GM19397 (cell line): Measurements from ENCODE around the gene IGFLR1.

Experiments used
- ATAC-seq: cut with Tn5 transposase; IDR thresholded peaks from one replicate; pipeline ENCODE4 v1.9.1; 2021; ENCODE audit warnings: mild to moderate bottlenecking, moderate library complexity; ENCODE audit not compliant: unreplicated experiment

Gene IGFLR1, protein sequence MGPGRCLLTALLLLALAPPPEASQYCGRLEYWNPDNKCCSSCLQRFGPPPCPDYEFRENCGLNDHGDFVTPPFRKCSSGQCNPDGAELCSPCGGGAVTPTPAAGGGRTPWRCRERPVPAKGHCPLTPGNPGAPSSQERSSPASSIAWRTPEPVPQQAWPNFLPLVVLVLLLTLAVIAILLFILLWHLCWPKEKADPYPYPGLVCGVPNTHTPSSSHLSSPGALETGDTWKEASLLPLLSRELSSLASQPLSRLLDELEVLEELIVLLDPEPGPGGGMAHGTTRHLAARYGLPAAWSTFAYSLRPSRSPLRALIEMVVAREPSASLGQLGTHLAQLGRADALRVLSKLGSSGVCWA

DNA sequence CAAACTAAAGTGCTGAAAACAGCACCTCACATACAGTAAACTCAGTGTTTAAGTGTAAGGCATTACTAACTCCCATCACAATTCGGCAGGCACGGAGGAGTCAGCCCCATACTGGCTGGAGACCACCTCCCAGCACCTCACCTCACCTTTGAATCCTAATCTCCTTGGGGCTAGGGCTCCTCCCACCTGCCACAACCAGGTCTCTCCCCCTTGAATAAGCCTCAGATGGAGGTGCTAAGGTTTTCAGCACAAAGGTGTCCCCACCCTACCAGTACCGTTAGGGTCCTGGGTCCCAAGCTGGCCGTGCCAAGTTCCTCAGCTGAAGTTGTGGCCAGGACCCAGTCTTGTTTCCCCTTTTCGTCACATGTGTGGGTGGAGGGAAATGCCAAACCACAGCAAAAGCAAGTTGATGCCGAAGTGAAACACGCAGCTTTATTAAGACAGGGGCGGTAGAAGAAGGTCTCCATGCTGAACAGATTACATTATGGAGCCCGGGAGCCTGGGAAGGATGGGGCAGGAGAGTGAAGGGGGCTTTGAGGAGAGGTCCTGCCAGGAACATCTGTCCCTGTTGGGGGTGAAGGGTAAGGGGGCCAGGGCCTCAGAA lies at the start of gene IGFLR1:
IGFLR1 (minus strand) TSS at position 332 of the 604 bp plus-strand sequence. CDS start 1,272 bp downstream, outside the sequence.
- ATAC-seq, result no peak

DNA sequence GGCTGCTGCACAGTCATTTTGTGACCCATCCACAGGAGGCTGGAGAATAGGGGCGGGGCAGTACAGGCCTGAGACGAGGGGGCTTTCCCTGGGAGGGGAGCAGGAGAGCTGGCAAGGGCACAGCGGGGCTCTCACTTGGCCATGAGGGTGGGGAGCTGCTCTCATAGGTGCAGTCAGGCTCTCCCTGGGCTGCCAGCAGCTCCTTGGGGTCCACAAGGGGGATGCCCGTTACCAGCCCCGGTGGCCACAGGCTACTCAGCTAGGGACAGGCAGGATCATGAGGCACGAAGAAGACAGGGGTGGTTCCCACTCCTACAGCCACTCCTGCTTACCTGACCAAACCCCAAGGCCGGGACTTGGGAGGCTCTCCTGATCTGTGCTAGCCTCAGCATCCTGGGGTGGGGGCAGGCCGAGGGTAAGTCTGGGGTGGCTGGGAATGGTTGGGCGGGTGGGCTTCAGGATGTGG lies 49.6 kb upstream of the IGFLR1 start:
- no peak for ATAC-seq

DNA sequence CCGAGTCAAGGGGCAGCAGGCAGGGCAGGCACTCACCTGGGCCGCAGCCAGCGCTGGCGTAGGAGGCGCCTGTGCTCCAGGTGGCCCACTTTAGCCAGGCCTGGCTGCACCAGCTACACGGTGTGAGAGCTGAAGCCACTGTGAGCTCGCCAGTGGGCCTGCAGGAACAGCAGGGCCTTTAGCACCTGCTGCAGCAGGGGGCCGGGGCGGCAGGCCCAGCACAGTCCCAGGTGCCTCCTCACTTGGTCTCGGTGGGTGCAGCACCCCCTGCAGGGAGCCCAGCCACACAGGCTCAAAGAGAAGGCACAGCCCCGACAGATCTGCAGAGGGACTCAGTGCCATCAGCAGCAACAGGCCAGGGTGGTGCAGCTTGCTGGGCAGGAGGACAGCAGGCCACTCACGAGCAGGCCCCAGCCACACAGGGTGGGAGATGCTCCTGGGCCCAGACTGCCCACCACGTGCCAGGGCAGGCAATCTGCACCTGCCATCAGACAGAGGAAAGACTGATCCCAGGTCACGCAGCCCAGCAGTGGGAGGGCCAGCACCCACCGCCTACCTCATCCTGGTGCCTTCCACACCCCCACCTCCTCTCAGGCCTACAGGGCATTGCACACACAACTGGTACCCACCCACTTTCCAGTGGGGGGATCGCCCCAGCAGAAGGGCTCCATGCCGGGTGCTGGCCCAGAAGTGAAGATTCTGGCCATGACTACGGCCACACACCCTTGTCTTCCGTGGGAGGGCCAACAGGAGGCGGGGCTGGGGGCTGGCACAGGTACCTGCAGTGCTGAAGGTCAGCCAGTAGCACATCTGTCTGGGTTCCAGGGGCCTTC lies 48.9 kb upstream of the IGFLR1 start:
- no peak for ATAC-seq

DNA sequence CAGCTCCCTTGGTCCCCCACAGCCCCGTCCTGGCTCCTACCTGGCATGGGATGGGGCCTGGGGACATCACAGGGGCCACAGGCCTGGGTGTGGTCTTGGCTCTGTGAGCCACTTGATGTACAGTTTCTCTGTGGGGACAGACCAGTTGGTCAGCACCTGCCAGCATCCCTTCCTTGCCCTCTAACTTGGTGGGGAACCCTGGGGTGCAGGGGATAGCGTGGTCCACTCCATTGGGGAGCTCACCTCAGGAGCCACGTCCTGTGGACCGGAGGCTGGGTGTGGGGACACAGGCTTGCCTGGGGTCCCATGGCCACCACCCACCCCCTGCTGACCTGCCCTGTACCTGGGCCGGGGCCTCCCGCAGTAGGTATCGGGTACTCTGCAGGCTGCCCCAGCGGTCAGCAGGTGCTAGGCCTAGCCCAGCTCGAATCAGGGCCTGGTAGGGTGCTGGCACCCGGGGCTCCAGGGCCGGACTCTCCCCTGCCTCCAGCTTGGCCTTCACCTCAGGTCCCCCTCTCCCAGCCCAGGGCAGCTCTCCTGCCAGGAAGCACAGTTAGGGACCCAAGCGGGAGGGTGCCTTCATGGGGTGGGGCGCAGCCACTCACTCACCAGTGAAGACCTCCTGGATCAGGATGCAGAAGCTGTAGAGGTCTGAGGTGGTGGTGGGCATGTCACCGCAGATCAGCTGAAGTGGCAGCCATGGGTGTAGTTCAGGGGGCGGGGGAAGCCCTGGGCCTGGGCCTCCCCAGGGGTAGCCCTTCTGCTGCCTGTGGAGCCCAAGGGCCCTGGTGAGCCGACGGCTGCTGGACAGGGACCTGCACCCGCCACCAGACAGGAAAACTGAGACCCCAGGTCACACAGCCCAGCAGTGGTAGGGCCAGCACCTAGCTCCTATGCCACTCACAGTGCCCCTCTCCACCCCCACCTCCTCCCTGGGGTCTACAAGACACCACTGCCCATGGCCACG lies 48.0 kb upstream of the IGFLR1 start:
- no peak for ATAC-seq

DNA sequence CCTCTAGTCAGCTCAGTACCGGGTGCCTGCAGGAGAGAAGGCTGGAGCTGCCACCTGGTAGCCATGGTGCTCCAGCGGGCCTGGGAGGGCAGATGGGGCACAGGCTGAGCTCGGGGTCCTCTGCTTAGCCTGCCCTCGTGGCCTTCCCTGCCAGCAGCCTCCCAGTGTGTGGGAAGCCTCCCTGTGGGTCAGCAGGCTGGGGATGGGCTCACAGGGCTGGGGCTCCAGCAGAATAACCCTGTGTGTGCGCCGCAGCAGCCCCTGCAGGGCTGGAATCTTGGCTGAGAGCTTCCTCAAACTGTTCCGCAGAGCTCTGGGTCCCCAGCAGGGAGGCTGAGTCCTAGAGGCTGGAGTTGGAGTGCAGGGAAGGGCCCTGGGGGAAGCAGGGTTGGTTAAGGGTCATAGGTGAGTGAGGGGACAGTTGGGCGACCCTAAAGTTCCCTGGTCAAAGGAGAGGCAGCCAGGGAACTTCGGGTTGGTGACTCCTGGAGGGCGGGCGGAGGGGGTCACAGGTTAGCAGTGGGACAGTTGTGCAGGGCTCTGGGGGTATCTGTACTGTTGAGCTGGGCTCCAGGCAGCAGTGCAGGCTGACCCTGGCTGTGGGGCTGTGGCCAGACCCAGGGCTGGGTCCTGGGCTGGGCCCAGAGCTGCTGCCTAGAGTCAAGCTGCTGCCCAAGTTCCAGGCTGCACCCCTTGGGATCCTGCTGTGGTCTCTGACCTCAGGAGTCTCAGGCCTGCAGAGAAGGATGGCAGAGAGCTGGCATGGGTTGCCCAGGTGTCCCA lies 47.1 kb upstream of the IGFLR1 start:
- ATAC-seq, result no peak

DNA sequence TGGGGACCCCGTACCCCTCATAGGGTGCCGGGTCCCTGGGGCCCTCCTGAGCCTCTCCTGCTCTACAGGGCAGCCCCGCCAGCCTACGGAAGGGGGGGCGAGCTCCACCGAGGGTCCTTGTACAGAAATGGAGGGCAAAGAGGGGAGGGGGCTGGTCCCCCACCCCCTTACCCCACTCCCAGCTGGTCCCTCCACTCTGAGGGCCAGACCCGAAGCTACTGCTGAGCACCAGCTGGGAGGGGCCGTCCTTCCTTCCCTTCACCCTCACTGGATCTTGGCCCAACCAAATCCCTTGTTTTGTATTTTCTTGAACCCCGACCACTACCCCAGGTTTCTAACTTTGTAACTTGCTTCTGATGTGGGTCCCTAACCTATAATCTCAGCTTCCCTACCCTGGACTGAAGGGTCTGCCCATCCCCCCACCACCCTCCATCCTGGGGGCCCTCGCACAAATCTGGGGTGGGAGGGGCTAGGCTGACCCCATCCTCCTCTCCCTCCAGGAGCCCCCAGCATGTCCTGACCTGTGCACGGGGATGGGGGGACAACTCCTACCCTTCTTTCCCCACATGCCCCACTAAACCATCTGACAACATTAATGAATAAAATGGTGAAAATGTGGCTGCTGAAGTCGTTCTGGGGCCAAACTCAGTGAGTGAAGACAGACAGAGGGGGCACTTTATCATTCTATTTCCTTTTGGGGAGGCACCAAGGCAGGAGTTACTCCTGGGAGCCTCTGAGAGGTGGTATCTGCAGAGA lies 46.1 kb upstream of the IGFLR1 start:
- ATAC-seq, result no peak

DNA sequence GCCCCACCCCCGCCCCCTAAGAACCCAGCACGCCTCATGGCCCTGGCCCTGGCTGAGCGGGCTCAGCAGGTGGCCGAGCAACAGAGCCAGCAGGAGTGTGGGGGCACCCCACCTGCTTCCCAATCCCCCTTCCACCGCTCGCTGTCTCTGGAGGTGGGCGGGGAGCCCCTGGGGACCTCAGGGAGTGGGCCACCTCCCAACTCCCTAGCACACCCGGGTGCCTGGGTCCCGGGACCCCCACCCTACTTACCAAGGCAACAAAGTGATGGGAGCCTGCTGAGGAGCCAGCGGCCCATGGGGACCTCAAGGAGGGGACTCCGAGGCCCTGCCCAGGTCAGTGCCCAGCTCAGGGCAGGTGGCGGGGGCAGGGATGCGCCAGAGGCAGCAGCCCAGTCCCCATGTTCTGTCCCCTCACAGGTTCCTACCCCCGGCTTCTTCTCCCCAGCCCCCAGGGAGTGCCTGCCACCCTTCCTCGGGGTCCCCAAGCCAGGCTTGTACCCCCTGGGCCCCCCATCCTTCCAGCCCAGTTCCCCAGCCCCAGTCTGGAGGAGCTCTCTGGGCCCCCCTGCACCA lies 45.1 kb upstream of the IGFLR1 start:
- ATAC-seq, result no peak

DNA sequence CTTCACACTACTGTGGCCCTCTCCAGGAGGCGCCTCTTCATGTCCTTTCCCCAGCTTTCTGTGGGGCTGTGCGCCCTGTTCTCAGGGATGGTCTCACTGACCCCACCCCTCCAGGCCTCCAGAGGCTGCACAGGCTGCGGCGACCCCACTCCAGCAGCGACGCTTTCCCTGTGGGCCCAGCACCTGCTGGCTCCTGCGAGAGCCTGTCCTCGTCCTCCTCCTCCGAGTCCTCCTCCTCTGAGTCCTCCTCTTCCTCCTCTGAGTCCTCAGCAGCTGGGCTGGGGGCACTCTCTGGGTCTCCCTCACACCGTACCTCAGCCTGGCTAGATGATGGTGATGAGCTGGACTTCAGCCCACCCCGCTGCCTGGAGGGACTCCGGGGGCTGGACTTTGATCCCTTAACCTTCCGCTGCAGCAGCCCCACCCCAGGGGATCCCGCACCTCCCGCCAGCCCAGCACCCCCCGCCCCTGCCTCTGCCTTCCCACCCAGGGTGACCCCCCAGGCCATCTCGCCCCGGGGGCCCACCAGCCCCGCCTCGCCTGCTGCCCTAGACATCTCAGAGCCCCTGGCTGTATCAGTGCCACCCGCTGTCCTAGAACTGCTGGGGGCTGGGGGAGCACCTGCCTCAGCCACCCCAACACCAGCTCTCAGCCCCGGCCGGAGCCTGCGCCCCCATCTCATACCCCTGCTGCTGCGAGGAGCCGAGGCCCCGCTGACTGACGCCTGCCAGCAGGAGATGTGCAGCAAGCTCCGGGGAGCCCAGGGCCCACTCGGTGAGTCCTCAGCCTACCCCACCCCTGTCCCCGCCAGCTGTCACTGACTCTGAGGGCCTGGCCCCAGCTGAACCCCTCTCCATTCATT lies 44.3 kb upstream of the IGFLR1 start:
- ATAC-seq, result no peak

DNA sequence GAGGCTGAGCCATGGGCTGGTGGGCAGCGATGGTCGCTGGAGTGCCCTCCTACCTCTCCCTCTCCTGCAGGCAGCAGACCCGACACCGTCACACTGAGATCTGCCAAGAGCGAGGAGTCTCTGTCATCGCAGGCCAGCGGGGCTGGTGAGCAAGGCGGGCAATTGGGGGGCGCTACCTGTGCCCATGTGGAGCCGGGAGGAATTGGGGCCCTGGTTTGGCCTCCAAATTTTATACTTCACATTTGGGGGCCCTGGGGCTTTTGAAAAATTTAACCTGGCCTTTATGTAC lies 43.0 kb upstream of the IGFLR1 start:
- ATAC-seq, result no peak

DNA sequence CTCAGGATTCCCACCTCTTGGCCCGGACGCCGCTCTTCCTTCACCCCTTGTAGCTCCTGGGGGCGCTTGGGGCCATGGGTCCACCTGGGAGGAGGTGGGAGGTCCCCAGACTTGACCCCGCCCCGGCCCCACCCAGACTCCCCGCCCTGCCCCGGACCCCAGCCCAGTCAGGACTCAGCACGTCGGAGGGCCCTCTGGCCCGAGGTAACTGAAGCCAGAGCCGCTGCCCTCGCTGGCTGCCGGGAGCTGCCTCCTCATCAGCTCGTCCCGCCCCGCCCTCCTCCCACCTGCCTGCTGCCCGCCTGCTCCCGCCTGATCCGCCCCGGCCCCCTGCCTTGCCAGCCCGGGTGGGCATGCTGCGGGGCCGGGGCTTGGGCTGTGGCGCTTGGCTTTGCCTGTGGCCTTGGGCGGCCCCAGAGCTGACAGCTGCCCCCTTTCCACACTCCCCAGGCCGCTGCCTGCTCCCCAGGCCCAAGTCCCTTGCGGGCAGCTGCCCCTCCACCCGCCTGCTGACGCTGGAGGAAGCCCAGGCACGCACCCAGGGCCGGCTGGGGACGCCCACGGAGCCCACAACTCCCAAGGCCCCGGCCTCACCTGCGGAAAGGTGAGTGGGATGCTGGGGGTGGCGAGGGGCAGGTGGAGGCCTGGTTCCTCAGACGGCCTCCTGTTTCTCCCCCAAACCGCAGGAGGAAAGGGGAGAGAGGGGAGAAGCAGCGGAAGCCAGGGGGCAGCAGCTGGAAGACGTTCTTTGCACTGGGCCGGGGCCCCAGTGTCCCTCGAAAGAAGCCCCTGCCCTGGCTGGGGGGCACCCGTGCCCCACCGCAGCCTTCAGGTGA lies 42.5 kb upstream of the IGFLR1 start:
- no peak for ATAC-seq

DNA sequence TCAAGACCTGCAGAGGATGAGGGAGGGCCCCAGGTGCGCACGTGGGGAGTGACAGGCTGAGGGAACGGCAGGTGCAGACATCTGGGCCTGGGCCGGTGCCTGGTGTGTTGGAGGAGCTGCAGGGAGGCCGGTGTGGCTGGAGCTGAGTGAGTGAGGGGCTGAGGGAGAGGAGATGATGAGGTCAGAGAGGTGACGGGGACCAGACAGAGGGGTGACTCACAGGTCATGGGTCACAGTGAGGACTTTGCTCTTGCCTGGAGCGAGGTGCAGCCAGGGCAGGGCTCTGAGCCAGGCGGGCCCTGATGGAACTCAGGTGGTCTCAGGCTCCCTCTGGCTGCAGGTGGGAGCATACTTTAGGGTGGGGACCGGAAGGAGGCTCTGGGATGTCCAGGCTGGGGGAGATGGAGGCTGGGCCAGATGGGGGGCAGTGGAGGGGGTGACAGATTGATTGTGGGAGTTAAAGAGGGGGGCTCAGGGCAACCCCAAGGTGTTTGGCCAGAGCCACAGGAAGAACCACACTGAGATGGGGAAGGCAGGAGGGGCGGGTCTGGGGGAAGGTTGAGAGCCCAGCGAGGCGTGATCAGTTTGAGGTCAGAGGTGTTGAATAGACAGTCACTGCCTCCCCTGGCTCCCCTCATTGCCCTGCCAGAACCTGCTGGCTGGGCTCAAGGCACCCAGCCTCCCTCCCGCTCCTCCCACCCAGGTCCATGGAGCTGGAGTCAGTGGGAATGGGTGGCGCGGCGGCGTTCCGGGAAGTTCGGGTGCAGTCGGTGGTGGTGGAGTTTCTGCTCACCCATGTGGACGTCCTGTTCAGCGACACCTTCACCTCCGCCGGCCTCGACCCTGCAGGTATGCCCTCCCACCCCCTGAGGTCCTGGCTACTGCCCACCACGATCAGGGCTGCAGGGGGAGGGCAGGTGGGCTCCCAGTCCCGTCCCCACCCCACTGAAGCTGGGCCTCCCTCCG lies 41.5 kb upstream of the IGFLR1 start:
- ATAC-seq, result no peak

DNA sequence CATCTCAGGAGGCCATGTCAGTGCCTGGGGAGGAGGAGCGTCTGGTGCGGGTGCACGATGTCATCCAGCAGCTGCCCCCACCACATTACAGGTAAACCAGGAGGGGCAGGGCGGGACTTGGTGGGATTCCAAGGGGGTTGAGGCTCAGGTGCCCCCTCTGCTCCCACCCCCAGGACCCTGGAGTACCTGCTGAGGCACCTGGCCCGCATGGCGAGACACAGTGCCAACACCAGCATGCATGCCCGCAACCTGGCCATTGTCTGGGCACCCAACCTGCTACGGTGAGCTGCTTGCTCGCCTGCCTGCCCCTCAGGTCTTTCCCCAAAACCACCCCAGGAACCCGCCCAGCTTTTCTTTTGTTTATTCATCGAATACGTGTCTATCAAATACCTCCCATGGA lies 40.3 kb upstream of the IGFLR1 start:
- no peak for ATAC-seq

DNA sequence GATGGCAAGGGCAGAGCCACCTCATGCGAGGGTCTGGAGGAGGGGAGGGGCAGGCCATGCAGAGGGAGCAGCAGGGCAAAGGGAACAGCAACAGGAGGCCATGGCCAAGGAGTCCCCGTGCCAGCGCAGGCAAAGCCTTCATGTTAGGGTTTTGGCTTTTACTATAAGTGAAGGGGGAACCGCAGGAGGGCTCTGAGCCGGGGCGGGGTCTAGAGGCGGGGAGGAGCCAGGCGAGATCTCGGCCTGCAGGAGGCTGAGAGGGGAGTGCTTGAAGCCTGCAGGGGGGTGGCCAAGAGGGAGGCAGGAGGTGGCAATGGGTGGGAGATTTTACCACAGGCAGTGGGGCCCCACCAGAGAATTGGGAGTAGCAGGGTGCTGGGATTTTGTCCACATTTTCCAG lies 39.4 kb upstream of the IGFLR1 start:
- ATAC-seq, result no peak

DNA sequence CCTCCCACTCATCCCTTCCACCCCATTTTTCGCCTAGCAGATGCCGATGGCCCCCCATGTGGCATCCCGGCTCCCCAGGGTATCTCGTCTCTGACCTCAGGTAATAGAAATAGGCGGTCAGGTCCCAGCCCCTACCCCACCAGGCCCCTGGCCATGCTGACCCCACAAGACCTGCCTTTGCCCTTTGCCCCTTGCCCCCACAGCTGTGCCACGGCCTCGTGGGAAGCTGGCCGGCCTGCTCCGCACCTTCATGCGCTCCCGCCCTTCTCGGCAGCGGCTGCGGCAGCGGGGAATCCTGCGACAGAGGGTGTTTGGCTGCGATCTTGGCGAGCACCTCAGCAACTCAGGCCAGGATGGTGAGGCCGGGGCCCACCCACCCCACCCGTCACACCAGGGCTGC lies 38.5 kb upstream of the IGFLR1 start:
- ATAC-seq, result no peak

DNA sequence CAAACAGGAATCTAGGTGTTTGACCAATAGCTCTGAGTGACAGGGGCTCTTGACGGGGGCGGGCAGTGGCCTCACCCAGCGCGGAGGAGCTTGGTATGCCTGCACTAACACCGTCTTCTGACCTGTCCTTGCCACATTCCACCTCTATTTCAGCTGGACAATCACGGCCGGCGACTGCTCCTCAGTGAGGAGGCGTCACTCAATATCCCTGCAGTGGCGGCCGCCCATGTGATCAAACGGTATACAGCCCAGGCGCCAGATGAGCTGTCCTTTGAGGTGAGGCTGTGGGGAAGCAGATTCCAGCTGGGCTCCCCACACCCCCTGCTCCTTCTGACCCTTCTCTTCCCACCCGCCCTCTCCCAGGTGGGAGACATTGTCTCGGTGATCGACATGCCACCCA lies 37.8 kb upstream of the IGFLR1 start:
- no peak for ATAC-seq

DNA sequence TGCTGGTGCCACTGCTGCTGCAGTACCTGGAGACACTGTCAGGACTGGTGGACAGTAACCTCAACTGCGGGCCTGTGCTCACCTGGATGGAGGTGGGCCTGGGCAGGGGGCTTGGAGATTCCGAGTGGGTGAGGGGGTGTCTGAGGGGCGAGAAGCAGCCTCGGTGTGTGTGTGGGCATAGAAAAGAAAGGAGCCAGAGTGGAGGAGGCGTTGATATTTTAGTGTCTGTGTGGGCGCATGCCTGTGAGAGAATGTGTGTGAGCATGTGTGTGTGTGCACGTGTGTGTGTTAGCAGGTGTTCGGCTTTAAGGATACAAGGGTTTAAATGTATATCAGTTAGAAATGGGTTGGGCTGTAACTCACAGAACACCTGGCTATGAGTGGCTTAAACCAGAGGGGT lies 36.8 kb upstream of the IGFLR1 start:
- no peak for ATAC-seq
